ENCODE measurements around the gene ADAM12. TPM values are rescaled to one million over a fixed set of nuclear protein-coding genes. Genes with fewer than 3 reads are reported as not detected.

Gene ADAM12
- total RNA-seq, 4 donors from 2014 or later, result 0.78 to 10.5 (median 1.2) TPM

DNA sequence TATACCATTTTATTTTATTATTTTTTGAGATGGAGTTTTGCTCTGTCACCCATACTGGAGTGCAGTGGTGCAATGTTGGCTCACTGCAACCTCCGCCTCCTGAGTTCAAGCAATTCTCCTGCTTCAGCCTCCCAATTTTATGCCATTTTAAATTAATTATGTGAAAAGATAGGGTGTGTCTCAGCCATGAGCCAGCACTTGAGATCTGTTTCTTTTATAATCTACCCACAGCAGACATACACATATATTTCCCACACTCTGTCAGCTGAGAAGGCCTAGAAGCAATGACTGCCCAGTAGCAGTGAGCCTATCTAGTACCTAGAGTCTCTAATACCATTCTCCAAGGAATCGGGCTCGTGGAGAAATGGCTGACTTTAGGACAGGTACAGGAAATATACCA is 70.5 kb downstream of the ADAM12 start:
- Histone ChIP-seq H3K9me3 (no peaks in the 10 kb centered on the region), H3K4me1 (peaks cover 0 to 5% (median 0%) of the 10 kb centered on the region in 4 donors), H3K27me3 (no peaks in the 10 kb centered on the region), H3K36me3 (no peaks in the 10 kb centered on the region), H3K27ac (no peak overlapping the region), H3K4me3 (no peak overlapping the region)
- TF ChIP-seq EP300 (IDR thresholded peaks at IDR 0.05) (no peak), POLR2A (IDR thresholded peaks at IDR 0.05) (no peak)
- TF ChIP-seq, protein P1, sequence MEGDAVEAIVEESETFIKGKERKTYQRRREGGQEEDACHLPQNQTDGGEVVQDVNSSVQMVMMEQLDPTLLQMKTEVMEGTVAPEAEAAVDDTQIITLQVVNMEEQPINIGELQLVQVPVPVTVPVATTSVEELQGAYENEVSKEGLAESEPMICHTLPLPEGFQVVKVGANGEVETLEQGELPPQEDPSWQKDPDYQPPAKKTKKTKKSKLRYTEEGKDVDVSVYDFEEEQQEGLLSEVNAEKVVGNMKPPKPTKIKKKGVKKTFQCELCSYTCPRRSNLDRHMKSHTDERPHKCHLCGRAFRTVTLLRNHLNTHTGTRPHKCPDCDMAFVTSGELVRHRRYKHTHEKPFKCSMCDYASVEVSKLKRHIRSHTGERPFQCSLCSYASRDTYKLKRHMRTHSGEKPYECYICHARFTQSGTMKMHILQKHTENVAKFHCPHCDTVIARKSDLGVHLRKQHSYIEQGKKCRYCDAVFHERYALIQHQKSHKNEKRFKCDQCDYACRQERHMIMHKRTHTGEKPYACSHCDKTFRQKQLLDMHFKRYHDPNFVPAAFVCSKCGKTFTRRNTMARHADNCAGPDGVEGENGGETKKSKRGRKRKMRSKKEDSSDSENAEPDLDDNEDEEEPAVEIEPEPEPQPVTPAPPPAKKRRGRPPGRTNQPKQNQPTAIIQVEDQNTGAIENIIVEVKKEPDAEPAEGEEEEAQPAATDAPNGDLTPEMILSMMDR (IDR thresholded peaks at IDR 0.05), result no peak
- DNase-seq (ENCODE audit: low spot score in 2 of 2), result no peak
- WGBS, 2 donors, result 50 to 86% methylated on average over 3 of the region's 3 CpGs

DNA sequence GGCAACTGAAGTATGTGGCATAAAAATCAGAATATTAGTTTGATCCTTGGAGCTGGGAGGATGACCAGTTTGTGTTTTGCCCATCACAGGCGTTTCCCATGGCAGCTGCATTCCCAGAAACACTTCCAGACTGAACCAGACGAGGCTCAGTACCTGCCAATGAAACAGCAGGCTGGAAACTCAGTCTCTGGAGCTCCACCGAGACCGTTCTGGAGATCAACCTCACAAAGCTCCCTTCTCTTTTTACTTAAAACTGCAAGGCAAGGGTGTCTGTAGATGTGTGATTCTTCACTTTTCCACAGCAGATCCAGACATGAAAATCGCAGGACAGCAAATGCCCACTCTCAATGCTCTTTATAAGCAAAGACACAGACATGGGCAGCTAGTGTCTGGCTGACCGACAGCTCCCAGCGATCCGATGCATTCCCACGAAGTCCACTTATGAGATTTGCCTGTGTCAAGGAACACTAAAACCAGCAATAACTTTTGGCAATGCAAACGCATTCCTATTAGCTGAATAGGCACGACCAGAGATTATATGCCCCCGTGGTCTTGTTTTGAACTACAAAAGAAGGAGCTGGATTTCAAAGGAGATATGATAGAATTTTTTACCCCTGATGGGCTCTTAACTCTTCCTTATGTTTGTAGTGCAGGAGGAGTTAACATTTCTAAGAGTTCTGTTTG is 72.6 kb downstream of the ADAM12 start:
- DNase-seq (ENCODE audit: low spot score in 2 of 2), result no peak
- 49 to 63% methylated on average over 12 of the region's 12 CpGs for WGBS, 2 donors
- no peak overlapping the region for H3K27ac ChIP-seq
- TF ChIP-seq, protein P1 (IDR thresholded peaks at IDR 0.05), result no peak
- TF ChIP-seq EP300 (IDR thresholded peaks at IDR 0.05), result no peak
- no peak for TF ChIP-seq POLR2A (IDR thresholded peaks at IDR 0.05)
- H3K4me3 ChIP-seq, result no peak overlapping the region
- H3K4me1 ChIP-seq, result peaks cover 0 to 5% (median 0%) of the 10 kb centered on the region in 4 donors
- H3K9me3 ChIP-seq, result no peaks in the 10 kb centered on the region
- no peaks in the 10 kb centered on the region for H3K27me3 ChIP-seq
- H3K36me3 ChIP-seq, result no peaks in the 10 kb centered on the region

DNA sequence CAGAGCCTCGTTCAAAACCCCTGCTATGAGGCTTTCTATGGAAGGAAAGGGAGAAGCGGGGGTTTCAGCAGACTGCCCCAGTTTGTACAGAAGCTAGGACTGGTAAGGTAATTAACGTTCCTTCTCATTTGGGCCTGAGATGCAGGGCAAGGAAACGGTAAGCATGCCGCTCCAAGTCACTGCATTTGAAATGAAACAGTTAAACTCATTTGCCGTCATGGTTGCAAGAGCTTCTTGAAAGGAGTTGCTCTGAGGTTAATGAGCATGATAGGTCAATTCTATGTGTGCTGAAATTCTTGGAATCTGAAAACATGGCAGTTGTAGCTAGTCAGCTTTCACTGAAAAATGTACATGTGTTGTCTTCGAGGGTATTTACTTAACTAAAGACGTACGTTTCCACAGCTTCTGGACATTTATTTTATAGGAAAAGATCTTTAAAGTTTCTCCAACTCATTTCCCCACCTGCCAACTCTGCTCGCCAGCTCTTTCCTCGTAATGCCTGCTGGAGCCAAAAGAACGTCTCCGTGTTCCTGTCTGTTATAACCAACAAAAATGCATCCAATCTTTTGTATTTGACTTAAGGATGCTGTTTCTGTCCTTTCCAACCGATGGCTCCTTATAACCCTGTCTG is 73.3 kb downstream of the ADAM12 start:
- Histone ChIP-seq H3K36me3 (no peaks in the 10 kb centered on the region), H3K9me3 (no peaks in the 10 kb centered on the region), H3K4me3 (no peak overlapping the region), H3K27ac (no peak overlapping the region), H3K4me1 (peaks cover 0 to 5% (median 0%) of the 10 kb centered on the region in 4 donors), H3K27me3 (no peaks in the 10 kb centered on the region)
- TF ChIP-seq EP300 (IDR thresholded peaks at IDR 0.05) (no peak), POLR2A (IDR thresholded peaks at IDR 0.05) (no peak)
- TF ChIP-seq, protein P1 (IDR thresholded peaks at IDR 0.05), result no peak
- 71 to 73% methylated on average over 14 of the region's 14 CpGs for WGBS, 2 donors
- no peak for DNase-seq (ENCODE audit: low spot score in 2 of 2)

DNA sequence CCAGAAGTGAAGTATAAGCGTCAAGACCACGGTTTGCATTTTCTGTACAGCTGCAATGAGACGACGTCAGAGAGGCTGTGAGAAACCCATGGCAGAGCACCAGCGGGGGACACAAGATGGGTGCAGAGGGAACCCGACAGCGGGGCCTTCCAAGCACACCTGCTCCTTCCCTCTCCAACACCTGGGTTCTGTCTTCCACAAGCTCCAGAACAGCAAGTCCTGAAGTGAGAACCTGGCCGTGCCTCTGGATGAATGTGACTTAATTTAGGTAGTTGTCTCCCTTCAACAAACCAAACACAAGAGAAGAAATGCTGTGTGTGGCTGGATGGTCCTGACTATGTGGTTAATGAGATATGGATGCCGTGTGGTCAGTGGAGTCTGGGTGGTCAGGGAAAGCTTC is 76.1 kb downstream of the ADAM12 start:
- no peaks in the 10 kb centered on the region for H3K9me3 ChIP-seq
- H3K4me3 ChIP-seq, result no peak overlapping the region
- no peaks in the 10 kb centered on the region for H3K36me3 ChIP-seq
- no peak for TF ChIP-seq EP300 (IDR thresholded peaks at IDR 0.05)
- TF ChIP-seq, protein P1 (IDR thresholded peaks at IDR 0.05), result no peak
- no peak for TF ChIP-seq POLR2A (IDR thresholded peaks at IDR 0.05)
- DNase-seq (ENCODE audit: low spot score in 2 of 2), result no peak
- H3K4me1 ChIP-seq, result peaks cover 0 to 5% (median 0%) of the 10 kb centered on the region in 4 donors
- 93 to 96% methylated on average over 9 of the region's 9 CpGs for WGBS, 2 donors
- no peak overlapping the region for H3K27ac ChIP-seq
- H3K27me3 ChIP-seq, result no peaks in the 10 kb centered on the region

DNA sequence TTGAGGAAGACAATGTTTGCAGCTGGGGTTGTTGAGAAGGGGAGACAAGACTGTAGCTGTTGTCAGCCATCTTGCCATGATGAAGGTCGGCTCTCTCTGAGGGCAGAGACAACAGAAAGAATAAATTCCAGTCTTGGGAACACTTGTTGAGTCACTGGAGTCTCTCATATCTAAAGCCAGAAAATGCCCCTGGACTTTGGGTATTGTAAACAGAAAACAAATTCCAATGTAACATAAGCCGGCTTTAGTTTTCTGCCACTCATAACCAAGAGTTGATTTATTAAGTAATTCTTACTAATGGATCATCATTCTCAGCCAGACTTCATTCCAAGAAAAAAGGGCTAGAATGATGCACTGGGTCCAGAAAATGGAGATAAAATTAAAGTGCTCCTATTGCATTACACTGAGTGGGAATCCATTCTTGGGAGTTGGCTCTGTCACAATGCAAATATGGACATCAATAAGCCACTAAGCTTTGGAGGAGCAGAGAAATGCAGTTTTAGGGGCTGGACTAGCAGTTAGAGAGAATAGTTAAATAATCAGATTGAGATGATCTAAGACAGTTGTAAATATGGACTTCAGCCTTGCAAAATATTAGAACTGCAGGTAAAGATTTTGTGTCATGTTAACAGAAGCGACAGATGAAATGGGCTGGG is 78.9 kb downstream of the ADAM12 start:
- TF ChIP-seq, protein P1 (IDR thresholded peaks at IDR 0.05), result no peak
- TF ChIP-seq EP300 (IDR thresholded peaks at IDR 0.05), result no peak
- TF ChIP-seq POLR2A (IDR thresholded peaks at IDR 0.05), result no peak
- H3K4me3 ChIP-seq, result no peak overlapping the region
- 85 to 86% methylated on average over 3 of the region's 3 CpGs for WGBS, 2 donors
- H3K9me3 ChIP-seq, result peaks cover 0 to 7% (median 0%) of the 10 kb centered on the region in 4 donors
- no peak overlapping the region for H3K27ac ChIP-seq
- H3K36me3 ChIP-seq, result no peaks in the 10 kb centered on the region
- H3K4me1 ChIP-seq, result no peaks in the 10 kb centered on the region
- no peaks in the 10 kb centered on the region for H3K27me3 ChIP-seq
- no peak for DNase-seq (ENCODE audit: low spot score in 2 of 2)
